IMR-90 (cell line): ENCODE measurements around the gene PTP4A2. TPM values are rescaled to one million over a fixed set of nuclear protein-coding genes. Genes with fewer than 3 reads are reported as not detected.

Source experiments
- ATAC-seq: fragments of 200-7000 bp; cut with Tn5 transposase; 2 replicates; pipeline ENCODE4 v1.9.1; 2020; ENCODE audit warnings: low read depth, mild to moderate bottlenecking, moderate library complexity
- BruUV-seq: library from RNA; stranded (reverse); fragments of 400-500 nt; replicated peaks from 2 replicates; lab custom pipeline; 2021; lab: Mats Ljungman, UMichigan
- CTCF ChIA-PET: fragments of 300-600 bp; formaldehyde crosslinking; extraction: SDS; loops from one replicate; lab custom pipeline; 2021; ENCODE audit warnings: antibody characterized with exemption; lab: Yijun Ruan, JAX
- POLR2A ChIA-PET: fragments of 300-600 bp; sonication (Branson Sonifier 250); formaldehyde crosslinking; loops from one replicate; lab custom pipeline; 2022; ENCODE audit warnings: antibody characterized with exemption; ENCODE audit not compliant: unreplicated experiment; lab: Charles Lee
- DNase-seq: peaks from one replicate; pipeline ENCODE4 v3.0.0; 2013
- H2AFZ ChIP-seq: replicated peaks from 2 replicates; pipeline ENCODE3; 2013; ENCODE audit warnings: low read length, mild to moderate bottlenecking; ENCODE audit not compliant: poor library complexity
- H2AK5ac ChIP-seq: 2 replicates; pipeline ENCODE4 v1.6.1; 2013; ENCODE audit warnings: low read depth, low read length, inconsistent platforms
- H2AK9ac ChIP-seq: replicated peaks from 2 replicates; pipeline ENCODE3; 2013; ENCODE audit warnings: mild to moderate bottlenecking, low read depth, low read length, moderate library complexity; ENCODE audit not compliant: poor library complexity
- H2BK120ac ChIP-seq: 2 replicates; pipeline ENCODE4 v1.6.1; 2013; ENCODE audit warnings: low read depth, low read length, inconsistent platforms
- H2BK15ac ChIP-seq: 3 replicates; pipeline ENCODE4 v1.6.1; 2013; ENCODE audit warnings: low read depth, low read length, inconsistent platforms
- H2BK20ac ChIP-seq: 2 replicates; pipeline ENCODE4 v1.6.1; 2013; ENCODE audit warnings: low read depth, mild to moderate bottlenecking, inconsistent platforms, low read length, moderate library complexity
- H2BK5ac ChIP-seq: 2 replicates; pipeline ENCODE4 v1.6.1; 2013; ENCODE audit warnings: mild to moderate bottlenecking, low read depth, low read length, inconsistent platforms; ENCODE audit not compliant: poor library complexity, severe bottlenecking
- H3K14ac ChIP-seq: replicated peaks from 2 replicates; pipeline ENCODE4 v1.6.1; 2013; ENCODE audit warnings: low read depth, low read length, inconsistent platforms
- H3K18ac ChIP-seq: 2 replicates; pipeline ENCODE4 v1.6.1; 2013; ENCODE audit warnings: low read depth, low read length, control low read depth
- H3K23ac ChIP-seq: 2 replicates; pipeline ENCODE4 v1.6.1; 2013; ENCODE audit warnings: low read depth, low read length, inconsistent platforms
- H3K27ac ChIP-seq: 2 replicates; pipeline ENCODE4 v1.5.1; 2013; ENCODE audit warnings: mild to moderate bottlenecking, control low read depth, low read length; ENCODE audit not compliant: insufficient read depth
- H3K27me3 ChIP-seq: 2 replicates; pipeline ENCODE4 v1.6.1; 2013; ENCODE audit warnings: low read length; ENCODE audit not compliant: control insufficient read depth, insufficient read depth
- H3K36me3 ChIP-seq: 2 replicates; pipeline ENCODE4 v1.6.1; 2013; ENCODE audit warnings: low read length, mixed read lengths; ENCODE audit not compliant: control insufficient read depth, insufficient read depth
- H3K4ac ChIP-seq: 2 replicates; pipeline ENCODE4 v1.6.1; 2013; ENCODE audit warnings: low read depth, low read length, inconsistent platforms
- H3K4me1 ChIP-seq: 2 replicates; pipeline ENCODE4 v1.6.1; 2013; ENCODE audit warnings: low read length, mixed read lengths; ENCODE audit not compliant: control insufficient read depth, insufficient read depth
- H3K4me2 ChIP-seq: 2 replicates; pipeline ENCODE4 v1.6.1; 2013; ENCODE audit warnings: low read depth, mild to moderate bottlenecking, control low read depth, low read length, moderate library complexity
- H3K4me3 ChIP-seq: 2 replicates; pipeline ENCODE4 v1.5.1; 2013; ENCODE audit warnings: low read depth, mild to moderate bottlenecking, control low read depth, low read length, moderate library complexity; ENCODE audit not compliant: insufficient read depth
- H3K56ac ChIP-seq: 2 replicates; pipeline ENCODE4 v1.6.1; 2013; ENCODE audit warnings: low read length, inconsistent platforms; ENCODE audit not compliant: insufficient read depth; ENCODE audit errors: extremely low read depth
- H3K79me1 ChIP-seq, 2 experiments: 2 replicates each; pipeline ENCODE4 v1.6.1; 2013; ENCODE audit warnings: low read length in 2 of 2, inconsistent platforms in 1 of 2, low read depth in 1 of 2
- H3K9ac ChIP-seq: 2 replicates; pipeline ENCODE4 v1.6.1; 2013; ENCODE audit warnings: low read depth, low read length, control low read depth
- H3K9me1 ChIP-seq: 2 replicates; pipeline ENCODE4 v1.6.1; 2013; ENCODE audit warnings: low read length, inconsistent platforms; ENCODE audit not compliant: insufficient read depth
- H3K9me3 ChIP-seq: 2 replicates; pipeline ENCODE4 v1.6.1; 2013; ENCODE audit warnings: low read length; ENCODE audit not compliant: control insufficient read depth, insufficient read depth
- H4K20me1 ChIP-seq: 2 replicates; pipeline ENCODE4 v1.6.1; 2013; ENCODE audit warnings: low read length, inconsistent platforms; ENCODE audit not compliant: insufficient read depth
- H4K5ac ChIP-seq: 2 replicates; pipeline ENCODE4 v1.6.1; 2013; ENCODE audit warnings: mild to moderate bottlenecking, low read depth, low read length, control low read depth
- H4K8ac ChIP-seq, 2 experiments: 2 replicates each; pipeline ENCODE4 v1.6.1; 2013; ENCODE audit warnings: low read depth in 2 of 2, low read length in 2 of 2, control low read depth in 1 of 2, inconsistent platforms in 1 of 2
- H4K91ac ChIP-seq: 2 replicates; pipeline ENCODE4 v1.6.1; 2013; ENCODE audit warnings: low read depth, low read length, inconsistent platforms; ENCODE audit not compliant: insufficient read depth
- BHLHE40 ChIP-seq: fragments of 150-350 bp; IDR thresholded peaks from 2 replicates; pipeline ENCODE4 v1.6.1; 2016; ENCODE audit warnings: mild to moderate bottlenecking, low read depth, low read length
- RAD21 ChIP-seq: IDR thresholded peaks from 2 replicates; pipeline ENCODE4 v1.6.1; 2012; ENCODE audit warnings: low read length, improper control_type of control experiment
- WGBS, 2 experiments: methylation state at CpG; one replicate each; pipeline versions ENCODE4 v1.1.5 to v1.1.7; 2013; ENCODE audit warnings: missing lambda C conversion rate in 2 of 2; ENCODE audit not compliant: insufficient read length in 1 of 2; ENCODE audit errors: extremely low coverage in 2 of 2; 5-methylcytosine and 5-hydroxymethylcytosine counted together
- dilution Hi-C: fragments of 300-500 bp; cut with HindIII; formaldehyde crosslinking; loops from one replicate; pipeline ENCODE4 v1.14.3; 2018; ENCODE audit warnings: low sequenced_read_pairs; ENCODE audit not compliant: unreplicated experiment
- in situ Hi-C: fragments of 300-500 bp; cut with MboI; formaldehyde crosslinking; loops from 3 replicates; pipeline ENCODE4 v1.14.3; 2019; ENCODE audit warnings: low sequenced_read_pairs, inconsistent platforms, mixed read lengths
- intact Hi-C: fragments of 100-400 bp; cut with micrococcal nuclease; formaldehyde crosslinking; loops from 2 replicates; pipeline ENCODE4 v1.10.0; 2022
- polyA plus RNA-seq, 3 experiments: library from polyadenylated mRNA; depleted of rRNA; stranded (reverse); fragments of >200 nt; gene quantifications; 2 replicates each; pipeline ENCODE4 v1.2.3, GENCODE V29; 2012; ENCODE audit warnings: low replicate concordance in 1 of 3
- total RNA-seq: library from RNA; depleted of rRNA; stranded (reverse); fragments of >200 nt; gene quantifications from 2 replicates; pipeline ENCODE4 v1.2.3, GENCODE V29; 2012

PTP4A2 gene
- total and polyA plus RNA-seq, 2 of the 4 experiments (the other 2 are of a cell fraction) = 135 to 328 TPM

DNA sequence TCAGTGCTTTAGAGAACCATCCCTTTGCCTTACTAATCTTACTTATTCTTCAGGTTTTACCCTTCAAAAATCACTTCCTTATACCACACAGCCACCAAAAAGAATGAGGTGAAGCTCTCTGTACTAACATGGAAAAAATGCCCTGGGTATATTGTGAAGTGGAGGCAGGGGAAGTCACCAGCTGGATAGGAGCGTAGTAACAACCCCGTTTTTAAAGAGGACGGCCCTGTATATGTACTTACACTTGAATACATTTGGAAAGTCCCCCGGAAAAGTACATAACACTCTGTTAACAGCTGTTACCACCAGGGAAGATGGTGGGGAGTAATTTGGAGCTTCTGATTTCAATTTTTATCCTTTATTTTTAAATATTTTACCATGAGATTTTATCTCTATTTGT is 47.3 kb upstream of the PTP4A2 start:
- no peak overlapping the region for H2AK5ac ChIP-seq
- peaks cover 1% of the 10 kb centered on the region; the same call in 1 of the 2 replicates for H3K27me3 ChIP-seq
- peak overlapping the region; percentile 28; the same call in 1 of the 2 replicates for H3K56ac ChIP-seq
- H2AK9ac ChIP-seq = no peak overlapping the region
- H3K9ac ChIP-seq = no peak overlapping the region
- no peak overlapping the region; the same call in 1 of the 2 replicates for H3K4me2 ChIP-seq
- H3K4me3 ChIP-seq = no peak overlapping the region
- H2BK120ac ChIP-seq = no peak overlapping the region; the same call in 1 of the 2 replicates
- no peaks in the 10 kb centered on the region for H3K9me3 ChIP-seq
- TF ChIP-seq RAD21 (no peak), BHLHE40 (no peak)
- H3K27ac ChIP-seq = no peak overlapping the region; the same call in 1 of the 2 replicates
- peaks cover 7% of the 10 kb centered on the region; the same call in 1 of the 2 replicates for H3K9me1 ChIP-seq
- H2BK20ac ChIP-seq = no peak overlapping the region
- peaks cover 4% of the 10 kb centered on the region for H3K4me1 ChIP-seq
- peak overlapping the region; percentile 66 for H3K18ac ChIP-seq
- WGBS, 2 experiments = no CpG with 5 or more reads among the region's 4 CpGs
- peak overlapping the region; percentile 40 for H2BK5ac ChIP-seq
- no peaks in the 10 kb centered on the region; a peak in 1 of 4 replicates for H3K79me1 ChIP-seq
- dilution Hi-C loops = no loop called here
- peak overlapping the region; percentile 85 for H4K5ac ChIP-seq
- peak overlapping the region; percentile 84 for H2AFZ ChIP-seq
- no peaks in the 10 kb centered on the region for H3K36me3 ChIP-seq
- intact Hi-C loops = no loop called here
- no peak overlapping the region for H2BK15ac ChIP-seq
- H3K4ac ChIP-seq = no peak overlapping the region
- in situ Hi-C loops = loop anchor here (25.0 kb wide), 1 partner anchor 98 kb away; no protein-coding TSS in a partner anchor
- H4K20me1 ChIP-seq = no peaks in the 10 kb centered on the region
- no peak overlapping the region for H3K23ac ChIP-seq
- CTCF ChIA-PET = interaction anchor here (0.6 to 1.1 kb wide), 4 partner anchors 8 to 179 kb away, joined by 3 read pairs; no protein-coding TSS in a partner anchor
- POLR2A ChIA-PET = no interaction called here
- H4K8ac ChIP-seq = peak overlapping the region; percentile 12 to 79; a peak in 2 of 4 replicates
- H3K14ac ChIP-seq = peak overlapping the region; percentile 46; the same call in 1 of the 2 replicates
- peak; percentile 55 for ATAC-seq
- no peak overlapping the region; the same call in 1 of the 2 replicates for H4K91ac ChIP-seq
- no TSS peak for BruUV-seq
- DNase-seq = peak; percentile 36
